Fibroblast of lung (primary cell): ENCODE results near the gene FYN.

Source experiments
- CTCF ChIP-seq, 2 donors: IDR thresholded peaks in 1 of 2; conservative IDR thresholded peaks in 1 of 2; 1 replicate in 1 of 2; 2 replicates in 1 of 2; pipeline ENCODE4 v1.5.1; 2011 to 2012; ENCODE audit warnings: low read length in 2 of 2, control low read depth in 1 of 2, inconsistent platforms in 1 of 2, low read depth in 1 of 2, mild to moderate bottlenecking in 1 of 2
- EZH2 ChIP-seq: IDR thresholded peaks from 2 replicates; pipeline ENCODE4 v1.5.1; 2012; ENCODE audit warnings: low read length, control low read depth, mild to moderate bottlenecking; ENCODE audit errors: missing control alignments

GRCh38 chr6:111858347-111858746, 14.9 kb downstream of the FYN start:
- TF ChIP-seq EZH2, result no peak
- no peak for TF ChIP-seq CTCF (conservative IDR thresholded peaks at IDR 0.05 in 1 of 2, IDR thresholded peaks at IDR 0.05 in 1 of 2; ENCODE audit: low read depth in 1 of 2, low read length in 2 of 2)
